Activated CD4-positive, alpha-beta T cell treated with anti-CD3 and anti-CD28 coated beads, Interleukin-2, amount 50 U/mL, for 48 hours (primary cell): ENCODE results near the gene CFAP97.
"Not testable (repeated sequence)": the region's sequence is repeated elsewhere in the genome, so short reads cannot be mapped to it uniquely, and the experiment has no call there.

Experiments used
- DNase-seq, 2 experiments: peaks; one replicate each; pipeline ENCODE4 v3.0.0-alpha.2; 2020

The CFAP97 gene

DNA sequence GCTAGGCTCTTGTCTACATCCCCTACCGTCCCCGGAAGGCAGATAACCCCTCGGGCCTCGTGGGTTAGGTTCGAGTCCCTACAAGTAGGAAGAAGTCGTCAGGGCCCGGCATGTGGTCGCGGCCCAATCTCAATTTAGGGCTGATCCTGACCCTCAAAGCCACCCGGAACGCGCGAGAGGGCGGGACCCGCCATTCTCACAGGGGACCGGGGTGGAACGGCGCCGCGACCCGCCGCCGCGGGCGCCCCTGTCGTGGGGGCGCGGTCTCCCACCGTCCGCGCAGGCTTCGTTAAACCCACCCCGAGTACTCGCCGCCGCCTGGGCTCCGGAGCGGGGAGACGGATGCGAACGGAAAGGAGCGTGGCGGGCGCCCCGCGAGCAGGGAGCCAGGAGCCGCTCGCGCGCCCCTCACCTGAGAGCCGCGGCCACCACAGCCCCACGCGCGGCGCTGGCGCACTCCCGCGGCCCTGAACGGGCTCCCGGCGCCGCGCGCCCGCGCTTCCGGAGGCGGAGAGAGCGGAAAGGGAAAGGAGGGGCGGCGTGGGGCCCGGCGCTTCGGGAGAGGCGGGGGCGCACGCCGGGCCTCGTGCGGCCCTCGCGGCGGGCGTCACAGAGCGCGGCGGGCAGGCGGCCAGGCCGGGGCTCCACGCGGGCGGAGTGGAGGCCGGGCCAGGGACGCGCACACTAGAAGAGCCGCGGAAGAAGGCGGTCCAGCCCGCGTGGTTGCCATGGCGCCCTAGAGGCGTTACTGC, at the start of gene CFAP97:
Gene CFAP97 (minus strand): TSS at position 515 of the 752 bp plus-strand sequence. CDS start 12,804 bp downstream, outside the sequence.
- peak; percentile 73 to 76 for DNase-seq

- DNase-seq = no peak
Observed at GRCh38 chr4:185249105-185249504, 45.3 kb upstream of the CFAP97 start.

- no peak for DNase-seq
Observed at GRCh38 chr4:185248393-185249039, 44.7 kb upstream of the CFAP97 start.

GRCh38 chr4:185247151-185247550, 43.4 kb upstream of the CFAP97 start:
- DNase-seq = no peak

DNA sequence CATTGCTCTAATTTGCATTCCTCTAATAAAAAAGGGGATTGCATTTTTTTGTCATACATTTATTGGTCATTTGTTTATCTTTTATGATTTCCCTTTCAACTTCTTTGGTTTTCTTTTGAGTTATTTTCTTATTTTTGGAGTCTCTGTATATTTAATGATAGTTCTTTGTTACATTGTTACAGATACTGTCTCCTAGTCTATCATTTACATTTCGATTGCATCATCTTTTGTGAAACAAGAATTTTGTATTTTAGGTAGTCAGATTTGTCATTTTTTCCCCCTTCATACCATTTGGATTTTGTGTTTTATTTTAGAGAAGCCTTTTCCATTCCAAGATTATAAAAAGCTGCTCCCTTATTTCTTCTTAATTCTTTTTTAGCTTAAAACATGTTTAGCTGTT, 42.7 kb upstream of the CFAP97 start:
- no peak for DNase-seq

GRCh38 chr4:185244763-185245162, 41.0 kb upstream of the CFAP97 start:
- no peak for DNase-seq

- DNase-seq = no peak
Observed at GRCh38 chr4:185243879-185244278, 40.1 kb upstream of the CFAP97 start.

DNA sequence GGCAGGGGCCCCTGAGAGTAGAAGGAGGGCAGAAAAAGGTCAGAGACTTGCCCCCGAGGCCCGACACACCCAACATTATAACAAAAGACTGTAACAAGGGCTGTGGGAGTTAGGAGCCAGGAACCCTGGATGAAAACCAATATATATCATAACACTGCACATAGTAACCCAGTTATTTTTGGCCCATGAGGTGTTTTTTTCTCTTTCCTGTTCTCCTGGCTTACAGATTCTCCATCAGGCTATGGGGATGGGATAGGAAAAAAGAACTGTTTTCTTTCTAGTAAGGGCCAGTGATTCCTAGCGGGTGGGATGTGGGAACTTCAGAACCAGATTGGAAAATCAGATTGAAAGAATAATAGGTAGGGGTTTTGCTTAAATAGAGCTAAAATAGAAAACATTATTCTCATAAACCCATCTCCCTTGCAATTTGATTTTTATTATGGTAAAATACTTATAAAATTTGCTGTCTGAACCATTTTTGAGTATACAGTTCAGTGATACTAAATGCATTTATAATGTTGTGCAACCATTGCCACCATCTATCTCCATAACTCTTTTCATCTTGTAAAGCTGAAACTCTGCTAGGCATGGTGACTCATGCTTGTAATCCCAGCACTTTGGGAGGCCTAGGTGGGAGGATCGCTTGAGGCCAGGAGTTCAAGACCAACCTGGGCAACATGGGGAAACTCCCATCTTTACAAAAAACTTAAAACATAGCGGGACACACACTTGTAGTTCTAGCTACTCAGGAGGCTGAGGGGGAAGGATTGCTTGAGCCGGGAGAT, 39.1 kb upstream of the CFAP97 start:
- DNase-seq = peak in 1 of 2 experiments; percentile 17

DNA sequence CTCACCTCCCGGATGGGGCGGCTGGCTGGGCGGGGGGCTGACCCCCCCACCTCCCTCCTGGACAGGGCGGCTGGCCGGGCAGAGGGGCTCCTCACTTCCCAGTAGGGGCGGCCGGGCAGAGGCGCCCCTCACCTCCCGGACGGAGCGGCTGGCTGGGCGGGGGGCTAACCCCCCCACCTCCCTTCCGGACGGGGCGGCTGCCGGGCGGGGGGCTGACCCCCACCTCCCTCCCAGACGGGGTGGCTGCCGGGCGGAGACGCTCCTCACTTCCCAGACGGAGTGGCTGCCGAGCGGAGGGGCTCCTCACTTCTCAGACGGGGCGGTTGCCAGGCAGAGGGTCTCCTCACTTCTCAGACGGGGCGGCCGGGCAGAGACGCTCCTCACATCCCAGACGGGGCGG, 36.7 kb upstream of the CFAP97 start:
- not testable (repeated sequence) for DNase-seq

DNA sequence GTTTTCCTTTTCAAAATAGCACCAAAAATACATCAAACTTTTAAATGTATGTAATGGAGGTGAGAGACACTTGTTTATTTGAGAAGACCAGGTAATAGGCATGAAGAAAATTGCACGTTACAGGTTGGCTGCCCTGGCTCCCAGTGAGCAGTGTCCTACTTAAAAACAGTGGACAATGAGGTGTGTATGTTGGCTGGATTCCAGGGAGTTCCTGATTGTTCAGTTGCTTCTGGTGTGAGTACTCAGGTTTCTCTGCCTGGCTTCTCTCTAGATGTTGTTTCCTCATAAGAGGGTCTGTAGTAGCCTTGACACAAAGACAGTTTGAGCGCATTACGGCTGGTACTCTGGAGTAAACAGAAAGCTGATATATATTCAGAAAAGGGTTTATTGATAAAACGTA, 35.0 kb upstream of the CFAP97 start:
- no peak for DNase-seq

GRCh38 chr4:185238215-185238681, 34.4 kb upstream of the CFAP97 start:
- peak; percentile 37 to 52 for DNase-seq

- DNase-seq = no peak
Observed at GRCh38 chr4:185237175-185237574, 33.4 kb upstream of the CFAP97 start.

DNA sequence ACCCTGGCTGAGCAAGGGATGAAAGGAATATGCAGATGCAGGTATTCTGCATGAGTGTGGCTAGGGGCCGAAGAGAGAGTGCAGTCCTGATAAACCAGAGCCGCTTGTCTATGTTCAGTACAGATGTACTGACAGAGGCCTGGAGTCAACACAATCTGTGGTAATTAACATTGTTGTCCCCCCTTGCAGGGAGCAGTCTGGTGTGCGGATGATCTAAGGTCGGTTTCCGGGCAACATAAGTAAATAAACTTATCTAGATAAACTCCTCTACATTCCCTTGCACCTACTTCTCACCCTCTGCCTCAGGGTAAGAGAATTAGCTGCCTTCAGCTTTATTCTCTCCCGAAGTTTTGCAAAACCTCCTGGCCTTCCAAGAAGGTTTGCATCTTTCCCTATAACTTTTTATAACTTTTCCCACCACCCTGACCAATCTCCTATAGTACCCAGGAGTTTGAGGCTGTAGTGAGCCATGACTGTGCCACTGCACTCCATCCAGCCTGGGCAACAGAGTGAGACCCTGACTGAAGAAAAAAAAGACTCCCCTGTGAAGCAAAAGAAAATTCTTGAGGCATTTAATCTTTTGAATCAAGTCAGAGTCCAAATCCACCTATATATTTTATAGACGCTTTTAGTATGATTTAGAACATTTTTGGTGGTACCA, 32.2 kb upstream of the CFAP97 start:
- DNase-seq = no peak

DNA sequence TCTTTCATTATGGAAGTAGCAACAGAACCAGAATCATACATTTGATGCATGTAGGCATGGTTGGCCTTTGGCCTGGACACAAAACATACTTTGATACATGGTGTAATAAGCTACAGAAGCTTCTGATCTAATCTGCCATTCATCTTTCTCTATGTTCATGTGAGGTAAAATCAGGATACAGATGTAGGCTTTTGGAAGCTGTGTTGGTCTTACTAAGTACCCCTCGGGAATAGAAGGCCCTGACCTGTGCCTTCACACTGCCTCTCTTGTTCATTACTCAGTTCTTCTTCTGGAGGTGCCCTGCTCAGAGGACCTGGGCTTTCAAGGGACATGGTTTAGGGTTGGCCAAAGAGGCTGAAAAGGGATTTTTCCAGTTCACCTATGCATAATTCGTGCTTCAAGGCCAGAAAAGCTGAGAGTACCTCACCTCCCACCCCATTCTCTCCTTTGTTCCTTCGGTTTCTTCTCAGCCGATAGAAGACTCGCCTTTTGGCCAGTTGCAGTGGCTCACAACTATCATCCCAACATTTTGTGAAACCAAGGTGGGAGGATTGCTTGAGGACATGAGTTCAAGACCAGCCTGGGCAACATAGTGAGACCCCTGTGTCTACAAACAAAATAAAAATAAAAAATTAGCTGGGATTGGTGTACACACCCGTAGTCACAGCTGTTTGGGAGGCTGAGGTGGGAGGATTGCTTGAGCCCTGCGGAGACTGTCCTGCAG, 31.5 kb upstream of the CFAP97 start:
- no peak for DNase-seq

- no peak for DNase-seq
Observed at GRCh38 chr4:185232370-185232769, 28.6 kb upstream of the CFAP97 start.

- DNase-seq = no peak
Observed at GRCh38 chr4:185229021-185229818, 25.4 kb upstream of the CFAP97 start.

GRCh38 chr4:185227713-185228278, 24.0 kb upstream of the CFAP97 start:
- DNase-seq = no peak

- no peak for DNase-seq
Observed at GRCh38 chr4:185227131-185227551, 23.3 kb upstream of the CFAP97 start.

DNA sequence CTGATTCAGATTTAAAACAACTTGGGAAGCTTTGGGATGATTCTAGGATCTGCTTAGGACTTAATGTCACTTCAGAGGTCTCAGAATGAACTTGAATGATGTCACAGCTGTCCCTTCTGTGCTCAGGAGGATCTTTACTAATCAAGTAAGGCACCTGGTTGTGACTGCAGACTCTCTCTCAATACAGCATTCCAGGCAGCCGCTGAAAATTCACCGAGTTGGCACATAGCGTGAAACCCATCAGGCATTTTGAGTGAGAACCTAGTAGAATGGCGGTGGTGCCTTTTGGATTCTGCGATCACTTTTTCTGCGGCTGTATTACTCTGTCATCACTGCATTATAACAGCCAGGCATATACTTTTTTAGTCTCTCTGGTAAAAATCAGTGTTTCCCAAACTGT, 22.1 kb upstream of the CFAP97 start:
- DNase-seq = no peak

DNA sequence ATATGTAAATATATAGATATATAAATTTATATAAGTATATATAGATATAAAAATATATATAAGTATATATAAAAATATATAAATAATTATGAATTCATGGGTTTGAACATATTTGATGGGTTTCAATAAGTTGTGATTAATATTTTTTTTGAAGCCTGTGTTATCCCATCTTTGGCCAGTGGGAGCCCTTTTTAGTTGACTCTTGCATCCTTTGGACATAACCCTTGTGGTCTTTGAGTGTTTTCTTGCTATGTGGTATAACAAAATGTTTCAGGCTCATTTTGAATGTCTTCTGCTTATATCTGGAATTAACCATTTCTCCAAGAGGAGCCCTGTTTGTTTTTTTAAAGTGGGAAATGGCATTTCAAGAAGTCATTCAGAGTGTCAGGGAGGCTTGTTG, 20.8 kb upstream of the CFAP97 start:
- DNase-seq = no peak

- no peak for DNase-seq
Observed at GRCh38 chr4:185222598-185222997, 18.8 kb upstream of the CFAP97 start.
